ENCODE measurements around the gene PHC3.

The PHC3 gene

DNA sequence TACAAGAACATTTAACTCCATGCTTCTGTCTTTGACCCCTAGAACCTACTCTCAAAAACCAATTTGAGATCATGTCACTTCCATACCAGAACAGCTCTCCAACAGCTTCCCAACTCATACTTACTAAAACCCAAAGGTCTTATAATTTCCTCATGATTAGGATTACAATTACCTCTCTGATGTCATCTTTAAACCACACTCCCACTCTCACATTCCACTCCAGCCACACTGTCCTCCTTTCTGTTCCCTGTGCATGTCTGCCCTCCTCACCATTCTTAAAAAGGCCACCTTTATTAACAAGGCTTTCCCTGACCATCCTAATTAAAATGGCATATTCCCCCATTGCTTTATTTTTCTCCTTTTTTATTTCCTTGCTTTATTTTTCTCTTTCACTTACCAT lies 18.9 kb downstream of the PHC3 start:
- TF ChIP-seq, protein P1, sequence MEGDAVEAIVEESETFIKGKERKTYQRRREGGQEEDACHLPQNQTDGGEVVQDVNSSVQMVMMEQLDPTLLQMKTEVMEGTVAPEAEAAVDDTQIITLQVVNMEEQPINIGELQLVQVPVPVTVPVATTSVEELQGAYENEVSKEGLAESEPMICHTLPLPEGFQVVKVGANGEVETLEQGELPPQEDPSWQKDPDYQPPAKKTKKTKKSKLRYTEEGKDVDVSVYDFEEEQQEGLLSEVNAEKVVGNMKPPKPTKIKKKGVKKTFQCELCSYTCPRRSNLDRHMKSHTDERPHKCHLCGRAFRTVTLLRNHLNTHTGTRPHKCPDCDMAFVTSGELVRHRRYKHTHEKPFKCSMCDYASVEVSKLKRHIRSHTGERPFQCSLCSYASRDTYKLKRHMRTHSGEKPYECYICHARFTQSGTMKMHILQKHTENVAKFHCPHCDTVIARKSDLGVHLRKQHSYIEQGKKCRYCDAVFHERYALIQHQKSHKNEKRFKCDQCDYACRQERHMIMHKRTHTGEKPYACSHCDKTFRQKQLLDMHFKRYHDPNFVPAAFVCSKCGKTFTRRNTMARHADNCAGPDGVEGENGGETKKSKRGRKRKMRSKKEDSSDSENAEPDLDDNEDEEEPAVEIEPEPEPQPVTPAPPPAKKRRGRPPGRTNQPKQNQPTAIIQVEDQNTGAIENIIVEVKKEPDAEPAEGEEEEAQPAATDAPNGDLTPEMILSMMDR (conservative IDR thresholded peaks at IDR 0.05; ENCODE audit: low read depth, low read length), result no peak
- peak; percentile 46 for DNase-seq (ENCODE audit: low read depth)
- no peak overlapping the region for H3K4me3 ChIP-seq (ENCODE audit: low read depth, low read length)

DNA sequence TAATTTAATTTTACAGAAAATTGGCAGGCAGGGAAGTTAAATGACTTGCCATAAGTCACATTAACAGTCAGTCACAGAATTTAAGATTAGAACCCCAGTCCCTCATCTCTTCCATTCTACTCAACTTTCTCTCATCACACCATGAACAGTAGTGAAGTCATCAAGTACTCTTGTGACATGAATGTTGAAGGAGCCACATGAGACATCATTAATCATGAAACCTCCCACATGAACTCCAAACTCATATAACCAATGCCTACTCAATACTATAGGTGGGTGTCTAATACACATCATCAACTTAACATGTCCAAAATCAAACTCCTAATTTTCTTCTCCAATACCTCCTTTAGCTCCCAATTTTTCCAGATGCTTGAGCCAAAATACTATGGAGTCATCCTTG lies 19.5 kb downstream of the PHC3 start:
- DNase-seq (ENCODE audit: low read depth), result no peak
- H3K4me3 ChIP-seq (ENCODE audit: low read depth, low read length), result no peak overlapping the region
- TF ChIP-seq, protein P1 (conservative IDR thresholded peaks at IDR 0.05; ENCODE audit: low read depth, low read length), result no peak

DNA sequence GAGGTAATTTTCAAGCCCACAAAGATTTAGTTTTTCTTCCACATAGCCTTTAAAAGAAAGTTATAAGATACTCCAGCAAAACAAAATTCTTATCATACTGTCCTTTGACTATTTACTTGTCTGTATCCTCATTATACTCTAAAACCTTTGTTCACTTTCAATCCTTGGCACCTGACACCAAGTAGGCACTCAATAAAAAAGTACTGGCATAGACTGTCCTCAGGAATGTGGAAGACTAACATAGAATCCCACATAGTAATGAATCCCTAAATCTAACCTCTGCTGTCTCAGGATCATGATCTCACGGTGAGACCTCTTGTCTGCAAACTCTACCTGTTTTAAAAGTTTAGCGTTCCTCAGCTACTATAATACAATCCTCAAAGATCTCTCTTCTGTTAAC lies 21.6 kb downstream of the PHC3 start:
- H3K4me3 ChIP-seq (ENCODE audit: low read depth, low read length), result no peak overlapping the region
- TF ChIP-seq, protein P1 (conservative IDR thresholded peaks at IDR 0.05; ENCODE audit: low read depth, low read length), result no peak
- DNase-seq (ENCODE audit: low read depth), result no peak

DNA sequence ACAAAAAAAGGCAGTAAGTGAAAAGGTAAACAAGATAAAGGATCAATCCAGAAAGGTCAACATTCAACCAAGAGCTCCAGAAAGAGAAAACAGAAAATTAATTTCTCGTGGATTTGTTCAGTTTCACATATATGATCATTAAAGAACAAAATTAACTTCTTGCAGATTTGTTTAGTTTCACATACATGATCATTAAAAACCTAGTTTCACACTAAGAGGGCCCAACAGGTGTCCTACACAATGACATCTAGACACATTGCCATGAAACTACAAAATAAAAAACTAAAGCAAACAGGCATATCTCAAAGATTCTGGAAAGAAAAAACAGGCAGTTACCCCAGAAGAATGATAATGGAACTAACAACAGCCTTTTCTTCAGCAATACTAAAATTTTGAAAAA lies 22.1 kb downstream of the PHC3 start:
- no peak for DNase-seq (ENCODE audit: low read depth)
- TF ChIP-seq, protein P1 (conservative IDR thresholded peaks at IDR 0.05; ENCODE audit: low read depth, low read length), result no peak
- no peak overlapping the region for H3K4me3 ChIP-seq (ENCODE audit: low read depth, low read length)

DNA sequence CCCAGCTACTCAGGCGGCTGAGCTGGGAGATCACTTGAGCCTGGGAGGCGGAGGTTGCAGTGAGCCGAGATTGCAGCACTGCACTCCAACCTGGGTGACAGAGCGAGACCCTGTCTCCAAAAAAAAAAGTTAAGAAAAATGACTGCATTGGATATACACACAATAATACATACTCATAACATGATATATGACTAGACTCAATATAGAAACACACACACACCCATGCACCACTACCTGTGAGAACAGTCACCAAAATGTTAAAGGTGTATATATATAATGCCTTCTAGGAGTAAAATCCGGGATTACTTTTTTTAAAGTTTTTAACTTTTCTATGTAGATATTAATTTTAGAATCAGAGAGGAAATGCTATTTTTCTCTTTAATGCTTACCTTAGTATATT lies 25.9 kb downstream of the PHC3 start:
- no peak overlapping the region for H3K4me3 ChIP-seq (ENCODE audit: low read depth, low read length)
- TF ChIP-seq, protein P1 (conservative IDR thresholded peaks at IDR 0.05; ENCODE audit: low read depth, low read length), result no peak
- no peak for DNase-seq (ENCODE audit: low read depth)

DNA sequence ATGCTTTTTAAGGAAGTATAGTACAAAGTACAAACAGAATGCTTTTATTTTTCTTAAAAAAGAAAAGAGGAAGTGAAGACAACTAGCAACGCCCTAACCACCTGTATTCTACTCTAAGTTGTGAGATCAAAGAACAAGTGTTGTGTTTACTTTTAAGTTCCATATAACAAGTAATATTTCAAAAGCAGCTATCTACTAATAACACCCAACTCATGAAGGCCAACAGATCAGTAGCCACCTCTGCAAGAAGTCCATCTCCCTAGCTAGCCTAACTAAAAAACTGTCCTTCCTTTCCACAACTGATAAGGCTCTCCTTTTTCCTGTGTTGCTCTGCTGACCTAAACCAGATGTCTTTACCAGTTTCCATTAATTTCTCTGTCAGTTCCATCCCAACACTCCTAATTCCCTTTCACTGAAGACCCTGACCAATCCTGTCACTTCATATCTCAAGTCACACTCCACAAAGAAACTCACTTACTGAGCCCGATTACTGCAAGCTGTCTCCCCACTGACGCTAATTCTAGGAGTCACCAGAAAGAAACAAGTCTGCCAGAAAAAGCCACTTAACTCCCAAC lies 26.9 kb downstream of the PHC3 start:
- TF ChIP-seq, protein P1 (conservative IDR thresholded peaks at IDR 0.05; ENCODE audit: low read depth, low read length), result no peak
- DNase-seq (ENCODE audit: low read depth), result no peak
- no peak overlapping the region for H3K4me3 ChIP-seq (ENCODE audit: low read depth, low read length)

DNA sequence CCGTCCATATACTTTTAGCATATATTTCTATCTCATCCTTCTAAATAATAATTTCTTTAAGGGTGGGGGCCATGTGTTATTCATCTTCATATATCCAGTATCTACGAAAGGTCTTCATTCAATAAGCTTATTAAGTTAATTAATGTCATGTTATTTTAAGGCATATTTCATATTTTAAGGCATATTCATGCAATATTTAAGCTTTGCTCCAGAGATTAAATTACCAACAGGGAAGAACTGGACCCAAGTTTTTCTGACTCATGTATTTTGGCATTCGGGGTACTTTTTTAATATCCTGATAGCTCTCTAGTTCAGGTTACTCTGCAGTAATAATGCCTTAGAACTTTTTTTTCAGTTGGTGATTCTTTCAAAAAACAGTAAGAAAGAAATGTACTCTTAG lies 27.4 kb downstream of the PHC3 start:
- no peak overlapping the region for H3K4me3 ChIP-seq (ENCODE audit: low read depth, low read length)
- DNase-seq (ENCODE audit: low read depth), result peak; percentile 48
- TF ChIP-seq, protein P1 (conservative IDR thresholded peaks at IDR 0.05; ENCODE audit: low read depth, low read length), result no peak

Data from choroid plexus epithelial cell (primary cell).